Upper lobe of left lung (tissue), 6 donors: Measurements from ENCODE around the gene FEM1B. TPM values are rescaled to one million over a fixed set of nuclear protein-coding genes. Genes with fewer than 3 reads are reported as not detected.

ENCODE experiments used
- ATAC-seq, 2 donors: fragments of 200-7000 bp; cut with Tn5 transposase; one replicate each; pipeline ENCODE4 v1.9.1; 2022; ENCODE audit warnings: mild to moderate bottlenecking in 2 of 2, moderate library complexity in 2 of 2; ENCODE audit not compliant: low FRiP score in 2 of 2
- DNase-seq, 2 donors: peaks; one replicate each; pipeline ENCODE4 v3.0.0-alpha.2; 2019 to 2020
- H3K27ac ChIP-seq, 4 donors: fragments of 200-600 bp; sonication (generic); one replicate each; pipeline ENCODE4 v1.5.1; 2016 to 2019
- H3K27me3 ChIP-seq, 4 donors: fragments of 200-600 bp; sonication (generic); one replicate each; pipeline ENCODE4 v1.5.1; 2017 to 2019
- H3K36me3 ChIP-seq, 4 donors: fragments of 200-600 bp; sonication (generic); one replicate each; pipeline ENCODE4 v1.5.1; 2016 to 2019
- H3K4me1 ChIP-seq, 4 donors: fragments of 200-600 bp; sonication (generic); one replicate each; pipeline ENCODE4 v1.5.1; 2018 to 2019
- H3K4me3 ChIP-seq, 4 donors: fragments of 200-600 bp; sonication (generic); one replicate each; pipeline ENCODE4 v1.5.1; 2017 to 2019; ENCODE audit warnings: mild to moderate bottlenecking in 2 of 4, moderate library complexity in 1 of 4
- H3K9me3 ChIP-seq, 4 donors: fragments of 200-600 bp; sonication (generic); one replicate each; pipeline ENCODE4 v1.5.1; 2018 to 2019
- EP300 ChIP-seq, 4 donors: sonication (generic); formaldehyde crosslinking; IDR thresholded peaks; one replicate each; pipeline ENCODE4 v1.5.1; 2017; ENCODE audit warnings: antibody characterized with exemption in 4 of 4, control low read depth in 2 of 4
- POLR2A ChIP-seq, 4 donors: fragments of 450-650 bp; IDR thresholded peaks; one replicate each; pipeline ENCODE4 v1.5.1; 2016 to 2017; ENCODE audit warnings: antibody characterized with exemption in 4 of 4, mild to moderate bottlenecking in 2 of 4
- POLR2AphosphoS5 ChIP-seq, 2 donors: sonication (generic); formaldehyde crosslinking; IDR thresholded peaks; one replicate each; pipeline ENCODE4 v1.5.1; 2017; ENCODE audit warnings: antibody characterized with exemption in 2 of 2
- WGBS, 2 donors: methylation state at CpG; one replicate each; pipeline ENCODE4 v1.1.5; 2017 to 2018; 5-methylcytosine and 5-hydroxymethylcytosine counted together
- total RNA-seq, 6 donors: library from RNA; depleted of rRNA in 4 of 6; stranded (reverse); fragments of >200 nt in 4 of 6; gene quantifications; one replicate each; pipeline versions ENCODE4 v1.1.0 to v1.2.1, GENCODE V29; 2016 to 2021
- TF ChIP-seq, protein P1 (sequence below), 6 experiments: fragments of 450-650 bp in 4 of 6; fragments of 200-600 bp in 2 of 6; sonication (generic) in 2 of 6; IDR thresholded peaks; one replicate each; pipeline ENCODE4 v1.5.1; 2016 to 2019; ENCODE audit warnings: antibody characterized with exemption in 6 of 6
- donor health status: DM: no; HTN: no; CAD: no; lungs with moderate emphysema.
- donor health status: DM: no; HTN: yes; CAD: no; lungs with severe emphysema.

FEM1B gene
- total RNA-seq, 6 donors from 2014 or later, result 16.0 to 58.8 (median 36.9) TPM

DNA sequence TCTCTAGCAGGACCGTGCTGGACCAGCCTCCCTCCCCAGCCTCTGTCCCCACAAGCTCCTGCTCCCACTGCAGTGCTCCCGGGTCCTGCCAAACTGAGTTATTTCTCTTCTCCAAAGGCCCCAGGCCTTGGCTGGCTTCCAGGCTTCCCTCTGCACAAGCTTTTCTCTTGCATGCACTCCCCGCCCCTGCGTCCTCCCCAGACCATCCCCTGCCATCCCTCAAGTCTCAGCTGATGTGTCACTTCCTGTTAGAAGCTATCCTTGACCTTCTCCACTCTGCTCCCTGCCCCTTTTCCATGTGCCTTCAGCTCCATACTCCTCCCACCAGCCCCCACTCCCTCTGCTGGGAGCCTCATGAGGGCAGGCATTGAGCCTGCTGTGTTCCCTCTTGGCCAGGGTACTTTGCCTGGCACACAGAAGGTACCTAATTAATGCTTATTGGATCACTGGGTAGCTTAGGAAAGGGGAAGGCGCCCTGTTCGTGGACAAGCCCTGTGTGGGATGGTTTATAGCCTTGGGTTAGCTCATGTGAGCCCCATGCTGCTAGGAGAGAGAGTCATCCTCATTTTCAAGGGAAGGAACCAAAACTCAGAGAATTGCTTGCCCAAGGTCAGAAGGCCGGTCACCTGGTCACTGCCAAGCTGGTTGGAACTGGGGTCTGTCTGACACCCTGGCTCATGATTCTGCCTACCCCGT lies 56.4 kb downstream of the FEM1B start:
- H3K36me3 ChIP-seq, result no peaks in the 10 kb centered on the region
- TF ChIP-seq EP300 (IDR thresholded peaks at IDR 0.05), result no peak
- TF ChIP-seq, protein P1, sequence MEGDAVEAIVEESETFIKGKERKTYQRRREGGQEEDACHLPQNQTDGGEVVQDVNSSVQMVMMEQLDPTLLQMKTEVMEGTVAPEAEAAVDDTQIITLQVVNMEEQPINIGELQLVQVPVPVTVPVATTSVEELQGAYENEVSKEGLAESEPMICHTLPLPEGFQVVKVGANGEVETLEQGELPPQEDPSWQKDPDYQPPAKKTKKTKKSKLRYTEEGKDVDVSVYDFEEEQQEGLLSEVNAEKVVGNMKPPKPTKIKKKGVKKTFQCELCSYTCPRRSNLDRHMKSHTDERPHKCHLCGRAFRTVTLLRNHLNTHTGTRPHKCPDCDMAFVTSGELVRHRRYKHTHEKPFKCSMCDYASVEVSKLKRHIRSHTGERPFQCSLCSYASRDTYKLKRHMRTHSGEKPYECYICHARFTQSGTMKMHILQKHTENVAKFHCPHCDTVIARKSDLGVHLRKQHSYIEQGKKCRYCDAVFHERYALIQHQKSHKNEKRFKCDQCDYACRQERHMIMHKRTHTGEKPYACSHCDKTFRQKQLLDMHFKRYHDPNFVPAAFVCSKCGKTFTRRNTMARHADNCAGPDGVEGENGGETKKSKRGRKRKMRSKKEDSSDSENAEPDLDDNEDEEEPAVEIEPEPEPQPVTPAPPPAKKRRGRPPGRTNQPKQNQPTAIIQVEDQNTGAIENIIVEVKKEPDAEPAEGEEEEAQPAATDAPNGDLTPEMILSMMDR (IDR thresholded peaks at IDR 0.05), result no peak
- TF ChIP-seq POLR2AphosphoS5 (IDR thresholded peaks at IDR 0.05), result no peak
- no peak for TF ChIP-seq POLR2A (IDR thresholded peaks at IDR 0.05)
- H3K27me3 ChIP-seq, result no peaks in the 10 kb centered on the region
- H3K9me3 ChIP-seq, result no peaks in the 10 kb centered on the region
- no peak overlapping the region for H3K4me3 ChIP-seq
- peaks cover 4 to 10% (median 9%) of the 10 kb centered on the region in 4 donors for H3K4me1 ChIP-seq
- ATAC-seq (peak in 1 of 2 donors; percentile 30), DNase-seq (peak in 1 of 2 donors; percentile 43)
- H3K27ac ChIP-seq, result peak overlapping the region in 2 of 4 donors; percentile 35 to 37
- WGBS, 2 donors, result 63 to 69% methylated on average over 8 of the region's 8 CpGs

DNA sequence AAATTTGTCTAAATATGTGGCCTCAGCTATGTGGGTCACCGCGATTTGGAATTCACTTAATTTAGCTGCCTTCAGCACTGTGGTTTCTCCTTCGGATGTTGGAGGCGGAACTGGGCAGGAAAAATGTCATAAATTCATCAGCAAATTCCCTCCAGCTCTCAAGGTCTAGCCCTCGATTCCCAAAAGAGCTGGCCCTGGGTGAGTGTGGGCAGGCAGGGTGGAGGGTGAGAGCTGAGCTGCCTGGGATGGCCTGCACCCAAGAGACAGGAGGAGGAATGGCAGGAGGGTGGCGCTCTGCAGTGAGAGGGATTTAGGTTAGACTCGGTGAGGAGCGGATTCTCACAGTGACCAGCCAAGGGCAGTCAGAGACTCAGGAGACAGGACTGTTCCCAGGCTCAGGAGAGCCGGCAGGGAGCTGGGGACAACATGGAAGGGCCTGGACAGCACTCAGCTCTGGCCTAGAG lies 57.1 kb downstream of the FEM1B start:
- Histone ChIP-seq H3K27ac (peak overlapping the region in 3 of 4 donors; percentile 4 to 37 (median 27)), H3K4me3 (no peak overlapping the region), H3K36me3 (no peaks in the 10 kb centered on the region), H3K4me1 (peaks cover 4 to 10% (median 9%) of the 10 kb centered on the region in 4 donors), H3K27me3 (no peaks in the 10 kb centered on the region), H3K9me3 (no peaks in the 10 kb centered on the region)
- DNase-seq, result no peak
- WGBS, 2 donors, result 59 to 72% methylated on average over 9 of the region's 9 CpGs
- peak in 1 of 2 donors; percentile 7 for ATAC-seq
- TF ChIP-seq, protein P1 (IDR thresholded peaks at IDR 0.05), result no peak
- TF ChIP-seq POLR2A (IDR thresholded peaks at IDR 0.05) (no peak), EP300 (IDR thresholded peaks at IDR 0.05) (no peak), POLR2AphosphoS5 (IDR thresholded peaks at IDR 0.05) (no peak)

DNA sequence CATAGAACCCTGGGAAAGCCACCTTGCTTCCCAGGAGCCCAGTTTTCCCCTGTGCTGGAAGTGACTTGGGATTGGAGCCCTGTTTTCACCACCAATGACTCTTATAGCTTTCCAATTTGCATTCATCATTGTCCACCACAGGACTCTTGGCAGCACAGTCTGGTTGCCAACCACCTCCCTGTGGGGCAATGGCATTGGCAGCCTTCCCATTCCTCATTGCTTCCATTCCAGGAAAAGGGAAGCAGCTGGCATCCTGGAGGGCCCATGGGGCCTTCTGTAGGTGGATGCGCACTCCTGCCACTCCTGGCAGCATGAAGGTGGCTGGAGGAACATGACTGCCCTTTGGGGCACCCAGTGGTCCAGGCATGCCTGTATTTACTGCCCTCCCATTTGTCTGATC lies 57.7 kb downstream of the FEM1B start:
- no peak for DNase-seq
- Histone ChIP-seq H3K4me3 (no peak overlapping the region), H3K27me3 (no peaks in the 10 kb centered on the region), H3K9me3 (no peaks in the 10 kb centered on the region), H3K36me3 (no peaks in the 10 kb centered on the region), H3K4me1 (peaks cover 4 to 10% (median 9%) of the 10 kb centered on the region in 4 donors), H3K27ac (peak overlapping the region in 2 of 4 donors; percentile 4 to 27)
- ATAC-seq, result no peak
- 71 to 100% methylated on average over 1 of the region's 1 CpG for WGBS, 2 donors
- TF ChIP-seq, protein P1 (IDR thresholded peaks at IDR 0.05), result no peak
- TF ChIP-seq POLR2AphosphoS5 (IDR thresholded peaks at IDR 0.05) (no peak), POLR2A (IDR thresholded peaks at IDR 0.05) (no peak), EP300 (IDR thresholded peaks at IDR 0.05) (no peak)

DNA sequence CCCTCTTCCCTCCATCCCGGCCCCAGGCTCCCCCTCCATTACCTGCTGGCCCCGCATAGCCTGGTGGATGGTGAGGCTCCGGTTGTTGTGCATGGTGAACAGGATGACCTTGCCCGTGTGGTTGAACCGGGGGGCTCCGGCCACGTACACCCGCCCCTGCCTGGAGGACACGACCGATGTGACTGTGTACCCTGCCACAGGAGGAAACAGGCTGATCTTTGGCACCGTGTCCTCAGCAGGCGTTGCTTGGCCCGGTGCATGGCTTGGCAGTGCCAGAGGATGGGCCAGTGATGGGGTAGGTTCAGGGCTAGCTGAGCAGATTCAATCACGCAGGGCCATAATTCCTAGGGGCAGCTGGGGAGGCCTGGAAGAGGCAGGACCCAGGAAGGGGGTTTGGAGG lies 58.1 kb downstream of the FEM1B start:
- WGBS, 2 donors, result 87 to 92% methylated on average over 10 to 14 of the region's 14 CpGs
- DNase-seq, result no peak

More for the DNA sequence above, 58.1 kb downstream of the FEM1B start:
- no peak overlapping the region for H3K4me3 ChIP-seq
- no peaks in the 10 kb centered on the region for H3K36me3 ChIP-seq
- H3K27ac ChIP-seq, result no peak overlapping the region
- H3K27me3 ChIP-seq, result no peaks in the 10 kb centered on the region
- H3K9me3 ChIP-seq, result no peaks in the 10 kb centered on the region
- ATAC-seq, result no peak
- TF ChIP-seq POLR2AphosphoS5 (IDR thresholded peaks at IDR 0.05), result no peak
- TF ChIP-seq, protein P1 (IDR thresholded peaks at IDR 0.05), result no peak
- TF ChIP-seq EP300 (IDR thresholded peaks at IDR 0.05), result no peak
- TF ChIP-seq POLR2A (IDR thresholded peaks at IDR 0.05), result no peak
- peaks cover 4 to 10% (median 9%) of the 10 kb centered on the region in 4 donors for H3K4me1 ChIP-seq
